Stomach (tissue), 4 donors: ENCODE measurements around the gene DST.

Experiments
- EP300 ChIP-seq: sonication (generic); formaldehyde crosslinking; IDR thresholded peaks from one replicate; pipeline ENCODE4 v1.6.1; 2017; ENCODE audit warnings: antibody characterized with exemption
- POLR2A ChIP-seq, 4 donors: fragments of 450-650 bp; IDR thresholded peaks; one replicate each; pipeline ENCODE4 v1.6.1; 2016; ENCODE audit warnings: antibody characterized with exemption in 4 of 4, control low read depth in 2 of 4, mild to moderate bottlenecking in 1 of 4, moderate library complexity in 1 of 4
- POLR2AphosphoS5 ChIP-seq, 3 donors: sonication (generic); formaldehyde crosslinking; IDR thresholded peaks; one replicate each; pipeline ENCODE4 v1.6.1; 2016; ENCODE audit warnings: antibody characterized with exemption in 3 of 3
- TF ChIP-seq, protein P1 (sequence below), 7 experiments: fragments of 450-650 bp in 4 of 7; fragments of 200-600 bp in 3 of 7; sonication (generic) in 3 of 7; IDR thresholded peaks; one replicate each; pipeline ENCODE4 v1.5.1; 2016 to 2019; ENCODE audit warnings: antibody characterized with exemption in 7 of 7, control low read depth in 2 of 7, mild to moderate bottlenecking in 1 of 7

DNA sequence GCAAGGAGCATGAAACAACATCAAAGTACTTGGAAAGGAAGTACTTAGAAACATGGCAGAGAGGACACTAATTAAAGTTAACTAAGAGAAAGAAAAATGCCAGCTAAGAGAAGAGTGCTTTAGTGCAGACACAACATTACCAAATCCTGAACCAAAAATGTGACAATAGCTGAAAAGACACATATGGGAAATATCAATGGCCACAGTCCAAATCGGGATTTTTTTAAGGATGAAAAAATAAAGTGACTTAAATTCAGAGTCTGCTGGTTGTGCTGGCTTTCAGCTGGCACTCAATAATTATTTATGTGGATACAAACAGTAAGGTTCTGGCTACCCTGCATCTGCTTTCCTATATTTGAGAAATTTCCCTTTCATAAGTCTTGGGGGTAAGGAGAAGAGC lies 12.6 kb upstream of the DST start:
- TF ChIP-seq, protein P1, sequence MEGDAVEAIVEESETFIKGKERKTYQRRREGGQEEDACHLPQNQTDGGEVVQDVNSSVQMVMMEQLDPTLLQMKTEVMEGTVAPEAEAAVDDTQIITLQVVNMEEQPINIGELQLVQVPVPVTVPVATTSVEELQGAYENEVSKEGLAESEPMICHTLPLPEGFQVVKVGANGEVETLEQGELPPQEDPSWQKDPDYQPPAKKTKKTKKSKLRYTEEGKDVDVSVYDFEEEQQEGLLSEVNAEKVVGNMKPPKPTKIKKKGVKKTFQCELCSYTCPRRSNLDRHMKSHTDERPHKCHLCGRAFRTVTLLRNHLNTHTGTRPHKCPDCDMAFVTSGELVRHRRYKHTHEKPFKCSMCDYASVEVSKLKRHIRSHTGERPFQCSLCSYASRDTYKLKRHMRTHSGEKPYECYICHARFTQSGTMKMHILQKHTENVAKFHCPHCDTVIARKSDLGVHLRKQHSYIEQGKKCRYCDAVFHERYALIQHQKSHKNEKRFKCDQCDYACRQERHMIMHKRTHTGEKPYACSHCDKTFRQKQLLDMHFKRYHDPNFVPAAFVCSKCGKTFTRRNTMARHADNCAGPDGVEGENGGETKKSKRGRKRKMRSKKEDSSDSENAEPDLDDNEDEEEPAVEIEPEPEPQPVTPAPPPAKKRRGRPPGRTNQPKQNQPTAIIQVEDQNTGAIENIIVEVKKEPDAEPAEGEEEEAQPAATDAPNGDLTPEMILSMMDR (IDR thresholded peaks at IDR 0.05): no peak
- no peak for TF ChIP-seq POLR2A (IDR thresholded peaks at IDR 0.05)
- TF ChIP-seq EP300: no peak
- no peak for TF ChIP-seq POLR2AphosphoS5 (IDR thresholded peaks at IDR 0.05)
